ENCODE data around the gene TMEM178B. TPM values are rescaled to one million over a fixed set of nuclear protein-coding genes. Genes with fewer than 3 reads are reported as not detected.

TMEM178B gene
- polyA plus RNA-seq, 1 donor = 0.57 TPM

- no peak for DNase-seq
Observed at GRCh38 chr7:141481971-141482370, 408.1 kb downstream of the TMEM178B start.

- no peak for DNase-seq
Observed at GRCh38 chr7:141483044-141483443, 409.2 kb downstream of the TMEM178B start.

DNA sequence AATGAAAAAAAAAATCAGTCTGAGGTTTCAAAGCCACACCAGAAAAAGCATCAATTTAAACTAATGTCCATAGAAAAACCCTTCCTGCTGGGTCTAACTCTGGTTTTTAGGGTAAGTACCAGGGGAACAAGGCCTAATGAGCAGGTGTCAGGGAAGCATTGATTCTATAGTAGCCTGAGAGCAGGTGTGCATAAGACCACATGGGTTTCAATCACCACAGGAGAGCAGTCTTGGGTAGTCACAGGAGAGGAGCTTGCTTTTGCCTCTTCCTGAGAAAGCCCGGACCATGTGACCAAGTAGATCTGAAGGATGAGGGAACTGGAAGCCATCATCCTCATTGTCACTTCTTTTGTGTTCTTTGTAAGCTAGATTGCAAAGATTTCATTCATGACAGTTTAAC lies 411.0 kb downstream of the TMEM178B start:
- no peak for DNase-seq

DNA sequence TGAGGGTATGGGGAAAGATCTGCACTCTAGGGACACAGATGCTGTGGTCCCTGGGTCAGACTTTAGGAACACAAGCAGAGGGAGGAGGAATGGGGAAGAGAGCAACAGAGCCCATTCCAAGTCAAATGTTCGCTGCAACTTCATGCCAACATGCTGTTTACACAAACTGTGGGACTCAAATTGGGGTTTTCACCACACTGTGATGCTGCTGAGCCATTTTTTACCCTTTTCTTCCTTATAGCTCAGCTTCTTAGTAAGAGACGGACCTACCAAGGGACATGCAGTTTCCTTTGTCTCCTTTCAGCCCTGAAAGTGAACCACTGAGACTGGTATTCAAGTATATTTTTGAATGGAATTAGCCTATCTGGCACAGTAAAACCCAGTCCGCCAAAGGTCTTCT lies 413.1 kb downstream of the TMEM178B start:
- DNase-seq = no peak

- DNase-seq = no peak
Observed at GRCh38 chr7:141490474-141490873, 416.6 kb downstream of the TMEM178B start.

DNA sequence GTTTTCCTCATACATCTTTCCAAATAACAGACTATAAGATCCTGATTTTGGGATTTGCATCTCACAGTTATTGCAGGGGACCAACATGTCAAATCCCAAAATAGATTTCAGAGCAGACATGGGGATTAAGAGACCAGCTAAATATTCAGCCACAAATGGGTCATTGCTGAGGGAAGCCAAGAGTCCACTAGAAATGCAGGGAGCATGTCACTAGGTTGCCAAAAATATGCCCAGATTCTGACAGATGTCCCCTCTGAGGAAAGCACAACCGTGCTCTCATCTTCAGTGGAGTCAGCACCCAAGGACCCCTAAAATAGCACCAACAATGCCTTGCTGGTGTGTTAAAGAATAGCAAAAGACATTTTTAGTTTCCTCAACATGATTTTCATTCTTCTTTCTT lies 421.2 kb downstream of the TMEM178B start:
- no peak for DNase-seq

- DNase-seq = peak; percentile 44
Observed at GRCh38 chr7:141497391-141497790, 423.5 kb downstream of the TMEM178B start.

DNA sequence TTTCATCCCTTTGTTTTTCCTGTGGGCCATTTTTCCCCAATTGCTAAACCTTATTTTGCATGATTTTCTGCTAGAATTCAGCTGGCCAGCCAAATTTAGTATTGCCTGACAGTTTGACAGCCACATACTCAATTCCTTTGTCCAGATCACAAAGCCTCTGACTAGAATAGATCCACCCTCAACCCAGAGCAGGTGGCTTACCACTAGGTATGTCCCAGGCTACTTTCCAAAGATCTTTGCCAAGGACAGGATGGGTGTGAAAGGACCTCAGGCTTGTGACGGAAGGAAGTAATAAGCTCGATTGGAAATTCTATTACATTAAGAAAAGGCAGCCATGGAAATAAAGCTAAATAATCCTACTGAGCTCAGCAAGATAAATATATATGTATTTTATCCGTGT lies 426.7 kb downstream of the TMEM178B start:
- no peak for DNase-seq

DNA sequence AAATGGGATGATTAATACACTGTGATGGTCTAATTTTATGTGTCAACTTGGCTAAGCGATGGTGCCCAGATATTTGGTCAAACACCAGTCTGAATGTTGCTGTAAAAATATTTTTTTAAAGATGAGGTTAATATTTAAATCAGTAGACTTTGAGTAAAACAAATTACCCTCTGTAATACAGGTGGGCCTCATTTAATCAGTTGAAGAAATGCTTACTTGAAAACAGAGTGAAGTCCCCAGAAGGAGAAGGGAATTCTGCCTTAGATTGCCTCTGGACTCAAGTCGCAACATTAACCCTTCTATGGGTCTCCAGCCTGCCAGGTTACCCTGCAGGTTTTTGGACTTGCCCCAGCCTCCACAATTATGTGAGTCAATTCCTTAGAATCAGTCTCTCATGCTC lies 427.6 kb downstream of the TMEM178B start:
- no peak for DNase-seq

GRCh38 chr7:141511316-141511675 lies 437.4 kb downstream of the TMEM178B start:
- DNase-seq = no peak

GRCh38 chr7:141511676-141512396 lies 438.0 kb downstream of the TMEM178B start:
- DNase-seq = no peak

GRCh38 chr7:141512597-141512996 lies 438.7 kb downstream of the TMEM178B start:
- no peak for DNase-seq

DNA sequence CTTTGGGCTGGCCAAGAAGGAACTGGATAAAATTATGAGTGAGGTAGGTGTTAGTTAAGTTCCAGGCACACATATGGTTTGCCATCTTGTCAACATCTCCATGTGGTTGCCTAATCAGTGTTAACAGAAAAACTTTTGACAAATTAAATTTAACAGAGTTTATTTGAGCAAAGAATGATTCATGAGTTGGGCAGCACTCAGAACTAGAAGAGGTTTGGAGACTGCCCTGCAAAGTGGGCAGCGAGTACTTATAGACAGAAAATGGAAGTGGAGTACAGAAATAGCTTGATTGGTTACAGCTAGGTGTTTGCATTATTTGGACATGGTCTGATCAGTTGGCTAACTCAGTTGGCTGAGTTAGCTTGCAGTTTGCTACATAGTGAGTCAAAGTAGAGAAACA lies 439.9 kb downstream of the TMEM178B start:
- DNase-seq = no peak

GRCh38 chr7:141515941-141516340 lies 442.1 kb downstream of the TMEM178B start:
- DNase-seq = peak; percentile 19

DNA sequence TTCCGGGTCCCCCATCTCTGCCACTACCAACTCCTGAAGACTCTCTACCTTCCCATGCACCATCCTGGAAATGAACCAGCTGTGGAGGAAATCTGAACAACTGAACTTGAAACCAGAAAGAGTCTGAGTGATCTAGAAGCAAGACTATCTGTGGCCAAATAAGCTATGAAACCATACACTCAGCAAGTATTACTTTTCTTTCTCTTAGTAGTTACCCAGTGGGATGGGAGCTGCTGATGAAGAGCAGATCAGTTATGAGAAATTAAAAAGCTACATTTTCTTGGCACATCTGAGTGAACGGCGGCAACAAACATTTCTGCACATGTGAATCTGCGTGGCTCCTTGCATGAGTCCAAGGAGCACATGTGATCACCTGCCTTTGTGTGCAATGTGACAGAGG lies 445.8 kb downstream of the TMEM178B start:
- DNase-seq = no peak

GRCh38 chr7:141522657-141523342 lies 448.9 kb downstream of the TMEM178B start:
- DNase-seq = no peak

- no peak for DNase-seq
Observed at GRCh38 chr7:141525973-141526514, 452.2 kb downstream of the TMEM178B start.

- no peak for DNase-seq
Observed at GRCh38 chr7:141527076-141527475, 453.2 kb downstream of the TMEM178B start.

DNA sequence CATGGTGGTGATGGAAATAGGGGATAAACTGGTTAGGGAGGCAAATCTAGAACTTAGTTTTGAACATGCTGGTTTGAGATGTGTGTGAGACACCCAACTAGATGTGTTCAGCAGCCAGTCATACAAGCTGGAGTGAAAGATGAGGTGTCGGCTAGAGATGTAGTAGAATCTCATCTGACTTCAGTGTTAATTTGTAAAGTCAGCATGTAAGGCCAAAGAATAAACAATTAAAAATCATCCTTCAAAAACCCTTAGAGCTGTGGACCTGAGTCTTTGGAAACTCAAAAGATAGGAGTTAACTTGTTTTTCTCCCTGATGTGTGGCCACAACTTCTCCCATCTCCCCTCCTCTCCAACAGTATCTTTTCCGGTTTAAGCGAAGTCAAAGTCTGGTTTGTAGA lies 454.5 kb downstream of the TMEM178B start:
- no peak for DNase-seq

Other genes starting within 250 kb of the TMEM178B start
- 12.2 TPM for gene BRAF, start 149.1 kb upstream of the TMEM178B start, polyA plus RNA-seq (ENCODE audit: insufficient read length)
- 73.3 TPM for gene MRPS33, start 59.1 kb upstream of the TMEM178B start, polyA plus RNA-seq (ENCODE audit: insufficient read length)